HEK293 (cell line): ENCODE measurements around the gene SRRM1.
A peak's percentile ranks its signal among the peaks of the same experiment; 100 is the strongest.

Source experiments
- GLI4 ChIP-seq: fragments of 450-650 bp; formaldehyde crosslinking; IDR thresholded peaks from 2 replicates; pipeline ENCODE4 v1.5.1; 2016; ENCODE audit warnings: missing biosample characterization, missing genetic modification characterization
- HOXA7 ChIP-seq: sonication (generic); formaldehyde crosslinking; IDR thresholded peaks from 2 replicates; pipeline ENCODE4 v1.8.1; 2022; ENCODE audit warnings: missing genetic modification reagents, borderline replicate concordance
- IKZF3 ChIP-seq: fragments of 450-650 bp; IDR thresholded peaks from 2 replicates; pipeline ENCODE4 v1.5.0; 2018; ENCODE audit warnings: missing biosample characterization, mild to moderate bottlenecking, missing genetic modification characterization, moderate library complexity
- KLF7 ChIP-seq: fragments of 450-650 bp; formaldehyde crosslinking; IDR thresholded peaks from 2 replicates; pipeline ENCODE4 v1.5.1; 2016; ENCODE audit warnings: missing biosample characterization, missing genetic modification characterization, borderline replicate concordance
- MYNN ChIP-seq: fragments of 450-650 bp; formaldehyde crosslinking; IDR thresholded peaks from 2 replicates; pipeline ENCODE4 v1.5.1; 2016; ENCODE audit warnings: missing biosample characterization, missing genetic modification characterization, borderline replicate concordance
- OVOL3 ChIP-seq: fragments of 450-650 bp; formaldehyde crosslinking; IDR thresholded peaks from 2 replicates; pipeline ENCODE4 v1.5.1; 2016; ENCODE audit warnings: missing biosample characterization, missing genetic modification characterization
- RBAK ChIP-seq: fragments of 450-650 bp; formaldehyde crosslinking; IDR thresholded peaks from 2 replicates; pipeline ENCODE4 v1.5.1; 2016; ENCODE audit warnings: missing biosample characterization, missing genetic modification characterization
- SALL2 ChIP-seq: fragments of 450-650 bp; formaldehyde crosslinking; IDR thresholded peaks from 2 replicates; pipeline ENCODE4 v1.5.0; 2017; ENCODE audit warnings: missing biosample characterization, mild to moderate bottlenecking, missing genetic modification characterization, borderline replicate concordance
- YY2 ChIP-seq: fragments of 450-650 bp; formaldehyde crosslinking; IDR thresholded peaks from 2 replicates; pipeline ENCODE4 v1.5.1; 2016; ENCODE audit warnings: missing biosample characterization, missing genetic modification characterization
- ZBTB21 ChIP-seq: fragments of 450-650 bp; formaldehyde crosslinking; IDR thresholded peaks from 2 replicates; pipeline ENCODE4 v1.5.1; 2017; ENCODE audit warnings: missing biosample characterization, missing genetic modification characterization
- ZFP37 ChIP-seq: fragments of 450-650 bp; formaldehyde crosslinking; IDR thresholded peaks from 2 replicates; pipeline ENCODE4 v1.5.1; 2016; ENCODE audit warnings: missing biosample characterization, missing genetic modification characterization
- ZNF19 ChIP-seq: fragments of 450-650 bp; formaldehyde crosslinking; IDR thresholded peaks from 2 replicates; pipeline ENCODE4; 2016; ENCODE audit warnings: missing biosample characterization, missing genetic modification characterization, low read depth
- ZNF274 ChIP-seq, 2 experiments: fragments of 200-500 bp in 1 of 2; fragments of 450-650 bp in 1 of 2; sonication (Bioruptor generic) in 1 of 2; formaldehyde crosslinking in 1 of 2; IDR thresholded peaks; 2 replicates each; pipeline versions ENCODE4 v1.5.1 to v1.6.1; 2014 to 2016; ENCODE audit warnings: borderline replicate concordance in 1 of 2, inconsistent platforms in 1 of 2, low read length in 1 of 2, missing biosample characterization in 1 of 2, missing genetic modification characterization in 1 of 2
- ZNF335 ChIP-seq: fragments of 450-650 bp; formaldehyde crosslinking; conservative IDR thresholded peaks from 2 replicates; pipeline ENCODE4 v1.5.1; 2016; ENCODE audit warnings: missing biosample characterization, missing genetic modification characterization
- ZNF350 ChIP-seq: fragments of 450-650 bp; formaldehyde crosslinking; IDR thresholded peaks from 2 replicates; pipeline ENCODE4 v1.5.0; 2017; ENCODE audit warnings: missing biosample characterization, mild to moderate bottlenecking, missing genetic modification characterization
- ZNF391 ChIP-seq: fragments of 450-650 bp; formaldehyde crosslinking; IDR thresholded peaks from 2 replicates; pipeline ENCODE4 v1.5.1; 2016; ENCODE audit warnings: low read depth, missing biosample characterization, missing genetic modification characterization, borderline replicate concordance
- ZNF416 ChIP-seq: fragments of 450-650 bp; formaldehyde crosslinking; IDR thresholded peaks from 2 replicates; pipeline ENCODE4 v1.5.1; 2016; ENCODE audit warnings: missing biosample characterization, missing genetic modification characterization
- ZNF521 ChIP-seq: fragments of 450-650 bp; formaldehyde crosslinking; IDR thresholded peaks from 2 replicates; pipeline ENCODE4 v1.5.1; 2017; ENCODE audit warnings: missing biosample characterization, mild to moderate bottlenecking, missing genetic modification characterization
- ZNF555 ChIP-seq: fragments of 450-650 bp; formaldehyde crosslinking; conservative IDR thresholded peaks from 2 replicates; pipeline ENCODE4 v1.5.1; 2017; ENCODE audit warnings: missing biosample characterization, mild to moderate bottlenecking, missing genetic modification characterization, inconsistent platforms
- ZNF561 ChIP-seq: fragments of 450-650 bp; IDR thresholded peaks from 2 replicates; pipeline ENCODE4 v1.5.1; 2018; ENCODE audit warnings: missing biosample characterization, missing genetic modification characterization, borderline replicate concordance
- ZNF600 ChIP-seq: fragments of 450-650 bp; formaldehyde crosslinking; IDR thresholded peaks from 2 replicates; pipeline ENCODE4 v1.5.1; 2016; ENCODE audit warnings: missing biosample characterization, missing genetic modification characterization
- ZNF623 ChIP-seq: fragments of 450-650 bp; formaldehyde crosslinking; IDR thresholded peaks from 2 replicates; pipeline ENCODE4 v1.5.1; 2016; ENCODE audit warnings: missing biosample characterization, missing genetic modification characterization
- ZNF768 ChIP-seq: fragments of 450-650 bp; formaldehyde crosslinking; IDR thresholded peaks from 2 replicates; pipeline ENCODE4 v1.5.1; 2018; ENCODE audit warnings: missing biosample characterization, mild to moderate bottlenecking, missing genetic modification characterization
- TF ChIP-seq, protein P1 (sequence below): fragments of 450-650 bp; formaldehyde crosslinking; IDR thresholded peaks from 2 replicates; pipeline ENCODE4 v1.5.1; 2016; ENCODE audit warnings: missing biosample characterization, missing genetic modification characterization
- TF ChIP-seq, protein P2 (sequence below): fragments of 450-650 bp; formaldehyde crosslinking; IDR thresholded peaks from 2 replicates; pipeline ENCODE4 v1.5.1; 2016; ENCODE audit warnings: missing biosample characterization, missing genetic modification characterization
- TF ChIP-seq, protein P3 (sequence below): fragments of 450-650 bp; formaldehyde crosslinking; IDR thresholded peaks from 2 replicates; pipeline ENCODE4 v1.5.1; 2016; ENCODE audit warnings: missing biosample characterization, missing genetic modification characterization
- TF ChIP-seq, protein P4 (sequence below): fragments of 450-650 bp; formaldehyde crosslinking; IDR thresholded peaks from 2 replicates; pipeline ENCODE4 v1.5.1; 2017; ENCODE audit warnings: missing biosample characterization, missing genetic modification characterization
- TF ChIP-seq, protein P5 (sequence below): fragments of 450-650 bp; formaldehyde crosslinking; IDR thresholded peaks from 2 replicates; pipeline ENCODE4 v1.5.1; 2016; ENCODE audit warnings: missing biosample characterization, missing genetic modification characterization

The SRRM1 gene

DNA sequence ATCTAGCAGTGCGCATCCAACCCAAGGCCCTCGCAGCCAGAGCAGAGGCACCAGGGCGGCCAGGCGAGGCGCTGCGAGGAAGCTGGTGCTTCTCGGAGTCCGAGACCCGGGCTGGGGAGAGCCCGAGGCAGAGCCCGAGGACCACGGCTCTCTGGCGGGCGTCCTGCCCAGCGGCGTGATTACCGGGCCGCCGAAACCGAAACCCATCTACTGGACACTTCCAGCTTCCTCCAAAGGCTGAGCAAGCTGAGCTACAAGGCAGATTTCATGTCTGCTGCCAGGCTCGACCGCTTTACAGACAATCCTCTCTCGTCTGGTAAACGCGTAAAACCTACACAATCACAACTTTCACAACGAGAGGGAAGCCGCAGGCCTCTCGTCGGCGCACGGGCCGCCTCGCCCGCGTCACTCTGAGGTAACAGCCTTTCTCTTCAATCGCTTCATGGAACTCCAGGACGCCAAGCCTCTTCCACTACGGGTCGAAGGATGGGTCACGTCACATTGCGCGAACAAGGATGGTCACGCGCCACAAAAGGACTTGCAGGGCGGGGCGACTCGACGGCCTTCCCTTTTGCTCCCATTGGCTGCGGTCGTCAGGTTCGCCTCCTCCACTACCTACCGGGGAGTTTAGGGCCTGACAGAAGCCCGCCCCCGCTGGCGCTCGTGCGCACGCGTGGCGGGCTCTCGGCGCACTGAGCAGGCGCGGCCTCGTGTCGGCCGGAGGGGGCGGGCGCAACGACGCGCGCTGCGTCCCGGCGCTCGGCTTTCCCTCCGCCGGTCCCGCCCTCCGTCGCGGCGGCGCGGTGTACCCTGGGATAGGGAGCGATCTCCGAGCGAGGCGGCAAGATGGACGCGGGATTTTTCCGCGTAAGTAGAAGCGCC is at the start of gene SRRM1 (continued):
- TF ChIP-seq, protein P1, sequence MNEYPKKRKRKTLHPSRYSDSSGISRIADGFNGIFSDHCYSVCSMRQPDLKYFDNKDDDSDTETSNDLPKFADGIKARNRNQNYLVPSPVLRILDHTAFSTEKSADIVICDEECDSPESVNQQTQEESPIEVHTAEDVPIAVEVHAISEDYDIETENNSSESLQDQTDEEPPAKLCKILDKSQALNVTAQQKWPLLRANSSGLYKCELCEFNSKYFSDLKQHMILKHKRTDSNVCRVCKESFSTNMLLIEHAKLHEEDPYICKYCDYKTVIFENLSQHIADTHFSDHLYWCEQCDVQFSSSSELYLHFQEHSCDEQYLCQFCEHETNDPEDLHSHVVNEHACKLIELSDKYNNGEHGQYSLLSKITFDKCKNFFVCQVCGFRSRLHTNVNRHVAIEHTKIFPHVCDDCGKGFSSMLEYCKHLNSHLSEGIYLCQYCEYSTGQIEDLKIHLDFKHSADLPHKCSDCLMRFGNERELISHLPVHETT: peak; percentile 39; the same call in 1 of the 2 replicates
- TF ChIP-seq MYNN (no peak), ZNF19 (tag by site-specific recombination) (no peak), OVOL3 (no peak; the same call in none of the 2 replicates), SALL2 (tag by site-specific recombination) (no peak), ZFP37 (tag by site-specific recombination) (peak; percentile 86), RBAK (no peak), IKZF3 (tag by site-specific recombination) (no peak), HOXA7 (CRISPR knock-in tag) (no peak), ZBTB21 (tag by site-specific recombination) (peak; percentile 96), ZNF768 (tag by site-specific recombination) (no peak), KLF7 (tag by site-specific recombination) (no peak), ZNF391 (tag by site-specific recombination) (peak; percentile 27; the same call in 1 of the 2 replicates), ZNF521 (tag by site-specific recombination) (no peak), ZNF561 (tag by site-specific recombination) (no peak), GLI4 (tag by site-specific recombination) (no peak), ZNF600 (tag by site-specific recombination) (peak; percentile 91), ZNF335 (peak; percentile 81), ZNF416 (no peak), ZNF623 (tag by site-specific recombination) (no peak), ZNF350 (tag by site-specific recombination) (no peak), YY2 (tag by site-specific recombination) (no peak), ZNF555 (tag by site-specific recombination) (no peak), ZNF274 (IDR thresholded peaks at IDR 0.05; ENCODE audit: low read length) (no peak), ZNF274 (tag by site-specific recombination; IDR thresholded peaks at IDR 0.05; ENCODE audit: borderline replicate concordance) (no peak)
- TF ChIP-seq, protein P2, sequence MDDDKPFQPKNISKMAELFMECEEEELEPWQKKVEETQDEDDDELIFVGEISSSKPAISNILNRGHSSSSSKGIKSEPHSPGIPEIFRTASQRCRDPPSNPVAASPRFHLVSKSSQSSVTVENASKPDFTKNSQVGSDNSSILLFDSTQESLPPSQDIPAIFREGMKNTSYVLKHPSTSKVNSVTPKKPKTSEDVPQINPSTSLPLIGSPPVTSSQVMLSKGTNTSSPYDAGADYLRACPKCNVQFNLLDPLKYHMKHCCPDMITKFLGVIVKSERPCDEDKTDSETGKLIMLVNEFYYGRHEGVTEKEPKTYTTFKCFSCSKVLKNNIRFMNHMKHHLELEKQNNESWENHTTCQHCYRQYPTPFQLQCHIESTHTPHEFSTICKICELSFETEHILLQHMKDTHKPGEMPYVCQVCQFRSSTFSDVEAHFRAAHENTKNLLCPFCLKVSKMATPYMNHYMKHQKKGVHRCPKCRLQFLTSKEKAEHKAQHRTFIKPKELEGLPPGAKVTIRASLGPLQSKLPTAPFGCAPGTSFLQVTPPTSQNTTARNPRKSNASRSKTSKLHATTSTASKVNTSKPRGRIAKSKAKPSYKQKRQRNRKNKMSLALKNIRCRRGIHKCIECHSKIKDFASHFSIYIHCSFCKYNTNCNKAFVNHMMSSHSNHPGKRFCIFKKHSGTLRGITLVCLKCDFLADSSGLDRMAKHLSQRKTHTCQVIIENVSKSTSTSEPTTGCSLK (tag by site-specific recombination): no peak
- TF ChIP-seq, protein P3, sequence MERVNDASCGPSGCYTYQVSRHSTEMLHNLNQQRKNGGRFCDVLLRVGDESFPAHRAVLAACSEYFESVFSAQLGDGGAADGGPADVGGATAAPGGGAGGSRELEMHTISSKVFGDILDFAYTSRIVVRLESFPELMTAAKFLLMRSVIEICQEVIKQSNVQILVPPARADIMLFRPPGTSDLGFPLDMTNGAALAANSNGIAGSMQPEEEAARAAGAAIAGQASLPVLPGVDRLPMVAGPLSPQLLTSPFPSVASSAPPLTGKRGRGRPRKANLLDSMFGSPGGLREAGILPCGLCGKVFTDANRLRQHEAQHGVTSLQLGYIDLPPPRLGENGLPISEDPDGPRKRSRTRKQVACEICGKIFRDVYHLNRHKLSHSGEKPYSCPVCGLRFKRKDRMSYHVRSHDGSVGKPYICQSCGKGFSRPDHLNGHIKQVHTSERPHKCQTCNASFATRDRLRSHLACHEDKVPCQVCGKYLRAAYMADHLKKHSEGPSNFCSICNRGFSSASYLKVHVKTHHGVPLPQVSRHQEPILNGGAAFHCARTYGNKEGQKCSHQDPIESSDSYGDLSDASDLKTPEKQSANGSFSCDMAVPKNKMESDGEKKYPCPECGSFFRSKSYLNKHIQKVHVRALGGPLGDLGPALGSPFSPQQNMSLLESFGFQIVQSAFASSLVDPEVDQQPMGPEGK (tag by site-specific recombination): peak; percentile 31; the same call in 1 of the 2 replicates
- TF ChIP-seq, protein P4, sequence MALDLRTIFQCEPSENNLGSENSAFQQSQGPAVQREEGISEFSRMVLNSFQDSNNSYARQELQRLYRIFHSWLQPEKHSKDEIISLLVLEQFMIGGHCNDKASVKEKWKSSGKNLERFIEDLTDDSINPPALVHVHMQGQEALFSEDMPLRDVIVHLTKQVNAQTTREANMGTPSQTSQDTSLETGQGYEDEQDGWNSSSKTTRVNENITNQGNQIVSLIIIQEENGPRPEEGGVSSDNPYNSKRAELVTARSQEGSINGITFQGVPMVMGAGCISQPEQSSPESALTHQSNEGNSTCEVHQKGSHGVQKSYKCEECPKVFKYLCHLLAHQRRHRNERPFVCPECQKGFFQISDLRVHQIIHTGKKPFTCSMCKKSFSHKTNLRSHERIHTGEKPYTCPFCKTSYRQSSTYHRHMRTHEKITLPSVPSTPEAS: no peak
- TF ChIP-seq, protein P5, sequence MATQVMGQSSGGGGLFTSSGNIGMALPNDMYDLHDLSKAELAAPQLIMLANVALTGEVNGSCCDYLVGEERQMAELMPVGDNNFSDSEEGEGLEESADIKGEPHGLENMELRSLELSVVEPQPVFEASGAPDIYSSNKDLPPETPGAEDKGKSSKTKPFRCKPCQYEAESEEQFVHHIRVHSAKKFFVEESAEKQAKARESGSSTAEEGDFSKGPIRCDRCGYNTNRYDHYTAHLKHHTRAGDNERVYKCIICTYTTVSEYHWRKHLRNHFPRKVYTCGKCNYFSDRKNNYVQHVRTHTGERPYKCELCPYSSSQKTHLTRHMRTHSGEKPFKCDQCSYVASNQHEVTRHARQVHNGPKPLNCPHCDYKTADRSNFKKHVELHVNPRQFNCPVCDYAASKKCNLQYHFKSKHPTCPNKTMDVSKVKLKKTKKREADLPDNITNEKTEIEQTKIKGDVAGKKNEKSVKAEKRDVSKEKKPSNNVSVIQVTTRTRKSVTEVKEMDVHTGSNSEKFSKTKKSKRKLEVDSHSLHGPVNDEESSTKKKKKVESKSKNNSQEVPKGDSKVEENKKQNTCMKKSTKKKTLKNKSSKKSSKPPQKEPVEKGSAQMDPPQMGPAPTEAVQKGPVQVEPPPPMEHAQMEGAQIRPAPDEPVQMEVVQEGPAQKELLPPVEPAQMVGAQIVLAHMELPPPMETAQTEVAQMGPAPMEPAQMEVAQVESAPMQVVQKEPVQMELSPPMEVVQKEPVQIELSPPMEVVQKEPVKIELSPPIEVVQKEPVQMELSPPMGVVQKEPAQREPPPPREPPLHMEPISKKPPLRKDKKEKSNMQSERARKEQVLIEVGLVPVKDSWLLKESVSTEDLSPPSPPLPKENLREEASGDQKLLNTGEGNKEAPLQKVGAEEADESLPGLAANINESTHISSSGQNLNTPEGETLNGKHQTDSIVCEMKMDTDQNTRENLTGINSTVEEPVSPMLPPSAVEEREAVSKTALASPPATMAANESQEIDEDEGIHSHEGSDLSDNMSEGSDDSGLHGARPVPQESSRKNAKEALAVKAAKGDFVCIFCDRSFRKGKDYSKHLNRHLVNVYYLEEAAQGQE (tag by site-specific recombination): no peak; the same call in 1 of the 2 replicates
